Measurements from ENCODE around the gene ZNF337. TPM values are rescaled to one million over a fixed set of nuclear protein-coding genes. Genes with fewer than 3 reads are reported as not detected.
"Not testable (repeated sequence)": the region's sequence is repeated elsewhere in the genome, so short reads cannot be mapped to it uniquely, and the experiment has no call there.

Gene ZNF337
- total RNA-seq, 4 donors from 2014 or later = 5.5 to 18.9 (median 6.8) TPM

DNA sequence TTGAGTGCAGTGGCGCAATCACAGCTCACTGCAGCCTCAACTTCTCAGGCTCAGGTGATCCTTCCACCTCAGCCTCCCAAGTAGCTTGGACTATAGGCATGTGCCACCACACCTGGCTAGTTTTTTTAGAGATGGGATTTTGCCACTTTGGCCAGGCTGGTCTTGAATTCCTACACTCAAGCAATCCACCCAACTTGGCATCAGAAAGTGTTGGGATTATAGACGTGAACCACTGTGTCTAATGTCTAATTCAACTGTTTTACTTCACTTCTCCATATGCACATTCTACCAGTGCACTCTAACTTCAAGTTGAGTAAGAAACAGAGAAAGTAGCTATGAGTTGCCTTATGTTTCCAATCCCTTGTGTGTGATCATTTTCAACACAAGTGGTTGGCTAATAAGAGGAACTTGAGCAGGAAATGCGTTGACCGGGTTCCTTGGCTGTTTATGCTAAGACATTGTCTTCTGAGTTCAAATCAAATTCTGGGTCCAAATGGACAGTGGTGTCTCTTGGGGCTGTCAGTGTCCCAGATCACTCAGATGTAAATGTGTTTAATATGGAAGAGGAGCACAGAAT lies 23.9 kb downstream of the ZNF337 start:
- Histone ChIP-seq H3K27me3 (no peaks in the 10 kb centered on the region), H3K27ac (no peak overlapping the region), H3K4me3 (no peak overlapping the region), H3K9me3 (no peaks in the 10 kb centered on the region), H3K4me1 (peaks cover 0 to 25% (median 0%) of the 10 kb centered on the region in 3 donors), H3K36me3 (peaks cover 21 to 55% (median 25%) of the 10 kb centered on the region in 3 donors)
- no peak for DNase-seq
- 67 to 95% methylated on average over 4 of the region's 4 CpGs for WGBS, 2 donors
- intact Hi-C loops (cut with DNase I) = no loop called here
- no peak for TF ChIP-seq POLR2A (IDR thresholded peaks at IDR 0.05)
- TF ChIP-seq, protein P1, sequence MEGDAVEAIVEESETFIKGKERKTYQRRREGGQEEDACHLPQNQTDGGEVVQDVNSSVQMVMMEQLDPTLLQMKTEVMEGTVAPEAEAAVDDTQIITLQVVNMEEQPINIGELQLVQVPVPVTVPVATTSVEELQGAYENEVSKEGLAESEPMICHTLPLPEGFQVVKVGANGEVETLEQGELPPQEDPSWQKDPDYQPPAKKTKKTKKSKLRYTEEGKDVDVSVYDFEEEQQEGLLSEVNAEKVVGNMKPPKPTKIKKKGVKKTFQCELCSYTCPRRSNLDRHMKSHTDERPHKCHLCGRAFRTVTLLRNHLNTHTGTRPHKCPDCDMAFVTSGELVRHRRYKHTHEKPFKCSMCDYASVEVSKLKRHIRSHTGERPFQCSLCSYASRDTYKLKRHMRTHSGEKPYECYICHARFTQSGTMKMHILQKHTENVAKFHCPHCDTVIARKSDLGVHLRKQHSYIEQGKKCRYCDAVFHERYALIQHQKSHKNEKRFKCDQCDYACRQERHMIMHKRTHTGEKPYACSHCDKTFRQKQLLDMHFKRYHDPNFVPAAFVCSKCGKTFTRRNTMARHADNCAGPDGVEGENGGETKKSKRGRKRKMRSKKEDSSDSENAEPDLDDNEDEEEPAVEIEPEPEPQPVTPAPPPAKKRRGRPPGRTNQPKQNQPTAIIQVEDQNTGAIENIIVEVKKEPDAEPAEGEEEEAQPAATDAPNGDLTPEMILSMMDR (IDR thresholded peaks at IDR 0.05) = no peak

DNA sequence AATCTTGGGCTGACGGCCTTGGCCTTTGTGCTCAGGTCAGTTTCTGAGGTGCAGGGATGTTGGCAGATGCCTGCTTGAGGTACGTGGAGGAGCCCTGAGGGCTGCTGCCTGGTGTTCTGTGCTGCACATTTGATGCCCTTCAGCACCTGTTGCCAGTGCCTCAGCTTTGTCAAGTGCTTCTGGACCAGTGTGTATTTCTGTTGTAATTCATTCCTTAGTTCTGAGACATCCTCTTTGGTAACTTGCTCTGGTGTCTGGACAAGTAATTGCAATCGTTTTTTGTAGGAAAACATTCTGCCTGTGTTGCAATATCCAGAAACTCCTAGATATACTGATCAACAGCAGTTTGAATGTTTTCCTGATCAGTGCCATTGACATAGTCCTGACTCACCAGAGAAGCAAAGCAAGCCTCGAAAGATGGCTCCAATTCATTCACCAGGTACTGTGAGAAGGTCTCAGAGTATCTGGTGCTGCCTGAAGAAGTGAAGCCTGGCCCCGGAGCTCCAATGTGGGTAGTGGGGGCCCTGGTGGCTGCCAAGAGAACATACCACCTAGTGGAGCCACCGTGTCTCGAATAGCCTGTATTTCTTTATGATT lies 26.7 kb downstream of the ZNF337 start:
- H3K4me3 ChIP-seq = no peak overlapping the region
- no peaks in the 10 kb centered on the region for H3K9me3 ChIP-seq
- H3K27ac ChIP-seq = no peak overlapping the region
- TF ChIP-seq POLR2A (IDR thresholded peaks at IDR 0.05) = no peak
- TF ChIP-seq, protein P1 (IDR thresholded peaks at IDR 0.05) = no peak
- peaks cover 6 to 27% (median 6%) of the 10 kb centered on the region in 3 donors for H3K36me3 ChIP-seq
- DNase-seq = no peak
- peaks cover 0 to 8% (median 0%) of the 10 kb centered on the region in 3 donors for H3K4me1 ChIP-seq
- 49 to 60% methylated on average over 6 to 7 of the region's 7 CpGs for WGBS, 2 donors
- intact Hi-C loops (cut with DNase I) = no loop called here
- H3K27me3 ChIP-seq = no peaks in the 10 kb centered on the region

DNA sequence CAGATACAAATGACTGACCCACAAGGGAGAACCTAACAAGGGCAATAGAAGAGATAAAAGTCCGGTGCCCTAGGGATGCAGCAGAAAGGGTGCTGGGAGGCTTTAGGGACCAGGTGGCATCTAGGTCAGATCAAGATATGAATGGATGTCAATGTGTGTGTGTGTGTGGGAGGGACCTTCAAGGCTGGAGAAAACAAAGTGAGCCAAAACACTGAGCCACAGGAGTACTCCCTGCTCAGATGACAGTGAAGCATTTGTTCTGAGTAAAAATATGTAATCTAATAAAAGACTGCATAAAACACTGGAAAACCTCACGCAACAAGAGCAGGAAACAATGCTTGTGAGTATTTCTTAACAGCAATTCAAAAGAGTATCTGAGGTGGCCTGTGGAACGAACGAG lies 28.2 kb downstream of the ZNF337 start:
- DNase-seq = no peak
- TF ChIP-seq, protein P1 (IDR thresholded peaks at IDR 0.05) = no peak
- no peak for TF ChIP-seq POLR2A (IDR thresholded peaks at IDR 0.05)

DNA sequence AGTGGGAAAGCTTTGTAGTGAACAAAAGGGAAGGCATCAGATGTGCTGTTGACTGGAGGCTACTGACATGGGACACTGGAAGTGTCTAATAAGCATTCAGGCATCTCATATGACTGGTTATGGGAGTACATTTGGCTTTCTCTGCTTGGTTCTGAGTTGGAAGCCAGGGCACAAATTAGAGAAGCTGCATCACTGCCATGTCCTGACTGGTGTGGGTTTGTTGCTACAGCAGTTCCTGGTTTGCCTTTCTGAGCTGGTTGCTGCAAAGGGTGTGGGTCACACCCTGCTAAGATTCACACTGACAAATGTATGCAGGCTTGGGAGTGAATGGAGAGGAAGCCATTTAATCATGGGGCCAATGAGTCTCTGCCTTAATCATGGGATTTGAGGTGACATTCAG lies 36.7 kb downstream of the ZNF337 start:
- TF ChIP-seq, protein P1 (IDR thresholded peaks at IDR 0.05) = no peak
- TF ChIP-seq POLR2A (IDR thresholded peaks at IDR 0.05) = no peak
- Histone ChIP-seq H3K27me3 (no peaks in the 10 kb centered on the region), H3K4me1 (peaks cover 0 to 19% (median 0%) of the 10 kb centered on the region in 3 donors), H3K9me3 (no peaks in the 10 kb centered on the region), H3K36me3 (peaks cover 0 to 10% (median 0%) of the 10 kb centered on the region in 3 donors), H3K27ac (peak overlapping the region in 3 of 4 donors; percentile 56 to 77 (median 61)), H3K4me3 (no peak overlapping the region)
- intact Hi-C loops (cut with DNase I) = no loop called here
- no peak for DNase-seq

More for the DNA sequence above, 28.2 kb downstream of the ZNF337 start:
- H3K9me3 ChIP-seq = no peaks in the 10 kb centered on the region
- intact Hi-C loops (cut with DNase I) = no loop called here
- H3K27me3 ChIP-seq = no peaks in the 10 kb centered on the region
- H3K4me3 ChIP-seq = no peak overlapping the region
- H3K36me3 ChIP-seq = peaks cover 0 to 12% (median 0%) of the 10 kb centered on the region in 3 donors
- 78 to 86% methylated on average over 4 of the region's 4 CpGs for WGBS, 2 donors
- H3K27ac ChIP-seq = no peak overlapping the region
- H3K4me1 ChIP-seq = peaks cover 0 to 8% (median 0%) of the 10 kb centered on the region in 3 donors

DNA sequence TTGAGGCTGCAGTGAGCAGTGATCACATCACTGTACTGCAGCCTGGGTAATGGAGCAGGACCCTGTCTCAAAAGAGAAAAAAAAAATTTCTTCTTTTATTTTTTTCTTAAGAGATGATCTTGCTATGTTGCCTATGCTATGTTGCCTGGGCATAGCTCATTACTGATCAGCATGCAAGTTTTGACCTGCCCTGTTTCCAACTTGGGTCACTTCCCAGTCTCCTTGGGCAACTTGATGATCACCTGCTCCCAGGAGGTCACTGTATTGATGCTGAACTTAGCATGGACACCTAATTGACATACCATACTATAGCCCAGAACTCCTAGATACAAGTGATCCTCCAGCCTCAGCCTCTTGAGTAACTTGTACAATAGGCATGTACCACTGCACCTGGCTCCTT lies 42.2 kb downstream of the ZNF337 start:
- Histone ChIP-seq H3K27ac (no peak overlapping the region), H3K9me3 (no peaks in the 10 kb centered on the region), H3K36me3 (peaks cover 0 to 13% (median 0%) of the 10 kb centered on the region in 3 donors), H3K4me3 (no peak overlapping the region), H3K4me1 (peaks cover 0 to 11% (median 0%) of the 10 kb centered on the region in 3 donors), H3K27me3 (no peaks in the 10 kb centered on the region)
- DNase-seq = no peak
- TF ChIP-seq POLR2A (IDR thresholded peaks at IDR 0.05) = no peak
- TF ChIP-seq, protein P1 (IDR thresholded peaks at IDR 0.05) = no peak
- intact Hi-C loops (cut with DNase I) = no loop called here

DNA sequence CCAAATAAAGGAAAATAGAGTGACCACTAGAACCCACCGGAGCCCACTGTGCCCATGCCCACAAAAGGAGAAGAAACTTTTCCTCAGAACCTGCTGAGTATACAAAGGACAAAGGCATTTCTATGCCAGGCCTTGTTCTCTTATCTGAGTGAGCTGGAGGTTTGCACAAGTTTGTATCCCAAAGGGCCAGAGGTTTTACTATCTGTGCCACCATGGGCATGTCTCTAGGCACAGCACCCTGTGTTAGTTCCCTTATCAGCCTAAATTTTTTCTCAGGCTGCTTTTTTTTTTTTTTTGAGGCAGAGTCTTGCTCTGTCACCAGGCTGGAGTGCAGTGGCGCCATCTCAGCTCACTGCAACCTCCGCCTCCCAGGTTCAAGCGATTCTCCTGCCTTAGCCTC lies 43.8 kb downstream of the ZNF337 start:
- DNase-seq; intact Hi-C loops (cut with DNase I); H3K9me3 ChIP-seq: not testable (repeated sequence)

More for the DNA sequence above, 43.8 kb downstream of the ZNF337 start:
- peaks cover 0 to 21% (median 0%) of the 10 kb centered on the region in 3 donors for H3K36me3 ChIP-seq
- not testable (repeated sequence) for H3K4me3 ChIP-seq, H3K27ac ChIP-seq, H3K27me3 ChIP-seq, H3K4me1 ChIP-seq
- WGBS, 2 donors = 95 to 97% methylated on average over 4 of the region's 4 CpGs
